ENCODE results near the gene FAIM.
"Not testable (repeated sequence)": the region's sequence is repeated elsewhere in the genome, so short reads cannot be mapped to it uniquely, and the experiment has no call there.

Gene FAIM

GRCh38 chr3:138608322-138609135, at the start of gene FAIM:
FAIM (plus strand) TSS chr3:138608771; CDS start chr3:138619727, 10,956 bp downstream.
- peak within 1 kb of the TSS; percentile 89 for H3K27ac ChIP-seq (ENCODE audit: low read length)
- peaks cover 0 to 5% of the 10 kb centered on the region in 2 donors for H3K4me1 ChIP-seq (ENCODE audit: control insufficient read depth in 1 of 2, insufficient read depth in 2 of 2, low read length in 2 of 2)
- H3K4me3 ChIP-seq (ENCODE audit: low read depth in 1 of 2, low read length in 2 of 2): peak within 1 kb of the TSS; percentile 72 to 85
- no peaks in the 10 kb centered on the region for H3K36me3 ChIP-seq (ENCODE audit: control insufficient read depth in 1 of 2, insufficient read depth in 2 of 2, low read length in 2 of 2)
- H3K27me3 ChIP-seq (ENCODE audit: low read depth, low read length): no peaks in the 10 kb centered on the region
- H3K9me3 ChIP-seq (ENCODE audit: control insufficient read depth in 1 of 2, low read length in 2 of 2): no peaks in the 10 kb centered on the region

GRCh38 chr3:138559134-138559533, 49.4 kb upstream of the FAIM start:
- Histone ChIP-seq H3K27me3 (ENCODE audit: low read depth, low read length) (no peaks in the 10 kb centered on the region), H3K9me3 (ENCODE audit: control insufficient read depth in 1 of 2, low read length in 2 of 2) (peaks cover 0 to 25% of the 10 kb centered on the region in 2 donors), H3K36me3 (ENCODE audit: control insufficient read depth in 1 of 2, insufficient read depth in 2 of 2, low read length in 2 of 2) (peaks cover 0 to 29% of the 10 kb centered on the region in 2 donors), H3K4me1 (ENCODE audit: control insufficient read depth in 1 of 2, insufficient read depth in 2 of 2, low read length in 2 of 2) (no peaks in the 10 kb centered on the region), H3K27ac (ENCODE audit: low read length) (no peak overlapping the region), H3K4me3 (ENCODE audit: low read depth in 1 of 2, low read length in 2 of 2) (peak overlapping the region in 1 of 2 donors; percentile 19)

- Histone ChIP-seq H3K27ac (ENCODE audit: low read length) (no peak overlapping the region), H3K36me3 (ENCODE audit: control insufficient read depth in 1 of 2, insufficient read depth in 2 of 2, low read length in 2 of 2) (peaks cover 0 to 29% of the 10 kb centered on the region in 2 donors), H3K9me3 (ENCODE audit: control insufficient read depth in 1 of 2, low read length in 2 of 2) (peaks cover 0 to 25% of the 10 kb centered on the region in 2 donors), H3K27me3 (ENCODE audit: low read depth, low read length) (no peaks in the 10 kb centered on the region), H3K4me3 (ENCODE audit: low read depth in 1 of 2, low read length in 2 of 2) (peak overlapping the region in 1 of 2 donors; percentile 2), H3K4me1 (ENCODE audit: control insufficient read depth in 1 of 2, insufficient read depth in 2 of 2, low read length in 2 of 2) (no peaks in the 10 kb centered on the region)
Observed at GRCh38 chr3:138560501-138560900, 48.1 kb upstream of the FAIM start.

- H3K4me3 ChIP-seq (ENCODE audit: low read depth in 1 of 2, low read length in 2 of 2); H3K27ac ChIP-seq (ENCODE audit: low read length); H3K27me3 ChIP-seq (ENCODE audit: low read depth, low read length); H3K4me1 ChIP-seq (ENCODE audit: control insufficient read depth in 1 of 2, insufficient read depth in 2 of 2, low read length in 2 of 2): not testable (repeated sequence)
- Histone ChIP-seq H3K36me3 (ENCODE audit: control insufficient read depth in 1 of 2, insufficient read depth in 2 of 2, low read length in 2 of 2) (peaks cover 0 to 39% of the 10 kb centered on the region in 2 donors), H3K9me3 (ENCODE audit: control insufficient read depth in 1 of 2, low read length in 2 of 2) (peaks cover 0 to 21% of the 10 kb centered on the region in 2 donors)
Observed at GRCh38 chr3:138562902-138563301, 45.7 kb upstream of the FAIM start.

GRCh38 chr3:138566293-138566692, 42.3 kb upstream of the FAIM start:
- not testable (repeated sequence) for H3K27ac ChIP-seq (ENCODE audit: low read length); H3K27me3 ChIP-seq (ENCODE audit: low read depth, low read length); H3K4me3 ChIP-seq (ENCODE audit: low read depth in 1 of 2, low read length in 2 of 2); H3K36me3 ChIP-seq (ENCODE audit: control insufficient read depth in 1 of 2, insufficient read depth in 2 of 2, low read length in 2 of 2); H3K9me3 ChIP-seq (ENCODE audit: control insufficient read depth in 1 of 2, low read length in 2 of 2); H3K4me1 ChIP-seq (ENCODE audit: control insufficient read depth in 1 of 2, insufficient read depth in 2 of 2, low read length in 2 of 2)

GRCh38 chr3:138567403-138567802, 41.2 kb upstream of the FAIM start:
- no peaks in the 10 kb centered on the region for H3K9me3 ChIP-seq (ENCODE audit: control insufficient read depth in 1 of 2, low read length in 2 of 2)
- H3K4me3 ChIP-seq (ENCODE audit: low read depth in 1 of 2, low read length in 2 of 2): no peak overlapping the region
- H3K4me1 ChIP-seq (ENCODE audit: control insufficient read depth in 1 of 2, insufficient read depth in 2 of 2, low read length in 2 of 2): no peaks in the 10 kb centered on the region
- peaks cover 7 to 14% of the 10 kb centered on the region in 2 donors for H3K36me3 ChIP-seq (ENCODE audit: control insufficient read depth in 1 of 2, insufficient read depth in 2 of 2, low read length in 2 of 2)
- H3K27ac ChIP-seq (ENCODE audit: low read length): no peak overlapping the region
- no peaks in the 10 kb centered on the region for H3K27me3 ChIP-seq (ENCODE audit: low read depth, low read length)

GRCh38 chr3:138569090-138569489, 39.5 kb upstream of the FAIM start:
- H3K36me3 ChIP-seq (ENCODE audit: control insufficient read depth in 1 of 2, insufficient read depth in 2 of 2, low read length in 2 of 2): peaks cover 7 to 20% of the 10 kb centered on the region in 2 donors
- H3K4me1 ChIP-seq (ENCODE audit: control insufficient read depth in 1 of 2, insufficient read depth in 2 of 2, low read length in 2 of 2): no peaks in the 10 kb centered on the region
- H3K27me3 ChIP-seq (ENCODE audit: low read depth, low read length): no peaks in the 10 kb centered on the region
- no peak overlapping the region for H3K4me3 ChIP-seq (ENCODE audit: low read depth in 1 of 2, low read length in 2 of 2)
- H3K9me3 ChIP-seq (ENCODE audit: control insufficient read depth in 1 of 2, low read length in 2 of 2): peaks cover 0 to 3% of the 10 kb centered on the region in 2 donors
- H3K27ac ChIP-seq (ENCODE audit: low read length): no peak overlapping the region

- H3K4me3 ChIP-seq (ENCODE audit: low read depth in 1 of 2, low read length in 2 of 2); H3K4me1 ChIP-seq (ENCODE audit: control insufficient read depth in 1 of 2, insufficient read depth in 2 of 2, low read length in 2 of 2); H3K27me3 ChIP-seq (ENCODE audit: low read depth, low read length); H3K9me3 ChIP-seq (ENCODE audit: control insufficient read depth in 1 of 2, low read length in 2 of 2); H3K27ac ChIP-seq (ENCODE audit: low read length): not testable (repeated sequence)
- peaks cover 7 to 20% of the 10 kb centered on the region in 2 donors for H3K36me3 ChIP-seq (ENCODE audit: control insufficient read depth in 1 of 2, insufficient read depth in 2 of 2, low read length in 2 of 2)
Observed at GRCh38 chr3:138569624-138570023, 38.9 kb upstream of the FAIM start.

GRCh38 chr3:138573138-138573537, 35.4 kb upstream of the FAIM start:
- peaks cover 0 to 3% of the 10 kb centered on the region in 2 donors for H3K9me3 ChIP-seq (ENCODE audit: control insufficient read depth in 1 of 2, low read length in 2 of 2)
- no peak overlapping the region for H3K4me3 ChIP-seq (ENCODE audit: low read depth in 1 of 2, low read length in 2 of 2)
- H3K4me1 ChIP-seq (ENCODE audit: control insufficient read depth in 1 of 2, insufficient read depth in 2 of 2, low read length in 2 of 2): no peaks in the 10 kb centered on the region
- no peak overlapping the region for H3K27ac ChIP-seq (ENCODE audit: low read length)
- peaks cover 7 to 11% of the 10 kb centered on the region in 2 donors for H3K36me3 ChIP-seq (ENCODE audit: control insufficient read depth in 1 of 2, insufficient read depth in 2 of 2, low read length in 2 of 2)
- H3K27me3 ChIP-seq (ENCODE audit: low read depth, low read length): no peaks in the 10 kb centered on the region

- Histone ChIP-seq H3K4me3 (ENCODE audit: low read depth in 1 of 2, low read length in 2 of 2) (no peak overlapping the region), H3K36me3 (ENCODE audit: control insufficient read depth in 1 of 2, insufficient read depth in 2 of 2, low read length in 2 of 2) (peaks cover 0 to 3% of the 10 kb centered on the region in 2 donors), H3K27ac (ENCODE audit: low read length) (no peak overlapping the region), H3K9me3 (ENCODE audit: control insufficient read depth in 1 of 2, low read length in 2 of 2) (peaks cover 0 to under 1% of the 10 kb centered on the region in 2 donors), H3K4me1 (ENCODE audit: control insufficient read depth in 1 of 2, insufficient read depth in 2 of 2, low read length in 2 of 2) (no peaks in the 10 kb centered on the region), H3K27me3 (ENCODE audit: low read depth, low read length) (no peaks in the 10 kb centered on the region)
Observed at GRCh38 chr3:138578141-138578540, 30.4 kb upstream of the FAIM start.

- Histone ChIP-seq H3K4me3 (ENCODE audit: low read depth in 1 of 2, low read length in 2 of 2) (no peak overlapping the region), H3K4me1 (ENCODE audit: control insufficient read depth in 1 of 2, insufficient read depth in 2 of 2, low read length in 2 of 2) (no peaks in the 10 kb centered on the region), H3K27me3 (ENCODE audit: low read depth, low read length) (no peaks in the 10 kb centered on the region), H3K9me3 (ENCODE audit: control insufficient read depth in 1 of 2, low read length in 2 of 2) (no peaks in the 10 kb centered on the region), H3K36me3 (ENCODE audit: control insufficient read depth in 1 of 2, insufficient read depth in 2 of 2, low read length in 2 of 2) (no peaks in the 10 kb centered on the region), H3K27ac (ENCODE audit: low read length) (no peak overlapping the region)
Observed at GRCh38 chr3:138578961-138579574, 29.5 kb upstream of the FAIM start.

All from muscle layer of duodenum (tissue), 2 donors.